ENCODE measurements around the gene CELF4. TPM values are rescaled to one million over a fixed set of nuclear protein-coding genes. Genes with fewer than 3 reads are reported as not detected.

The CELF4 gene
- total and polyA plus RNA-seq, 10 of the 15 experiments (the other 5 are each of a cell fraction or from before 2014, with no cell fraction given), result 0.03 to 0.32 TPM; not detected in 8

DNA sequence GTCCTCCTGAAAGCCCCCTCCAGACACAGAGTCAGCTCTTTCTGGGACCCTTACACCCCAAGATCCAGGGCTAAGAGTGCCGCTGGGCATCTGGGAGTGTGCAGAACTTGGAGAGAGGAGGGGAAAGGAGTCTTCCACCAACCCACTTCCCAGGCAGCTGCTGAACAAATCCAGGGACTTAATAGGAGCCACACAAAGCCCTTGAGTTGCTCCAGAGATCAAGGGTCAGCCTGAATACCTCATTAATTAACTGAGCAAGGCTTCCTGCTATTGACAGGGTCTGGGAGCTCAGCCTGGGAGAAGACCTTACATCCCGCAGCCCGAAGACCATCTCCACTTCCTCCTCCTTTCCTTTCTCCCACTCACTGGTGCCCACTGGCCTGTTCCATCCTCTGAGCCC, 108.3 kb downstream of the CELF4 start (continued):
- TF ChIP-seq, protein P1, sequence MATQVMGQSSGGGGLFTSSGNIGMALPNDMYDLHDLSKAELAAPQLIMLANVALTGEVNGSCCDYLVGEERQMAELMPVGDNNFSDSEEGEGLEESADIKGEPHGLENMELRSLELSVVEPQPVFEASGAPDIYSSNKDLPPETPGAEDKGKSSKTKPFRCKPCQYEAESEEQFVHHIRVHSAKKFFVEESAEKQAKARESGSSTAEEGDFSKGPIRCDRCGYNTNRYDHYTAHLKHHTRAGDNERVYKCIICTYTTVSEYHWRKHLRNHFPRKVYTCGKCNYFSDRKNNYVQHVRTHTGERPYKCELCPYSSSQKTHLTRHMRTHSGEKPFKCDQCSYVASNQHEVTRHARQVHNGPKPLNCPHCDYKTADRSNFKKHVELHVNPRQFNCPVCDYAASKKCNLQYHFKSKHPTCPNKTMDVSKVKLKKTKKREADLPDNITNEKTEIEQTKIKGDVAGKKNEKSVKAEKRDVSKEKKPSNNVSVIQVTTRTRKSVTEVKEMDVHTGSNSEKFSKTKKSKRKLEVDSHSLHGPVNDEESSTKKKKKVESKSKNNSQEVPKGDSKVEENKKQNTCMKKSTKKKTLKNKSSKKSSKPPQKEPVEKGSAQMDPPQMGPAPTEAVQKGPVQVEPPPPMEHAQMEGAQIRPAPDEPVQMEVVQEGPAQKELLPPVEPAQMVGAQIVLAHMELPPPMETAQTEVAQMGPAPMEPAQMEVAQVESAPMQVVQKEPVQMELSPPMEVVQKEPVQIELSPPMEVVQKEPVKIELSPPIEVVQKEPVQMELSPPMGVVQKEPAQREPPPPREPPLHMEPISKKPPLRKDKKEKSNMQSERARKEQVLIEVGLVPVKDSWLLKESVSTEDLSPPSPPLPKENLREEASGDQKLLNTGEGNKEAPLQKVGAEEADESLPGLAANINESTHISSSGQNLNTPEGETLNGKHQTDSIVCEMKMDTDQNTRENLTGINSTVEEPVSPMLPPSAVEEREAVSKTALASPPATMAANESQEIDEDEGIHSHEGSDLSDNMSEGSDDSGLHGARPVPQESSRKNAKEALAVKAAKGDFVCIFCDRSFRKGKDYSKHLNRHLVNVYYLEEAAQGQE (IDR thresholded peaks at IDR 0.05; ENCODE audit: low read depth, low read length), result no peak
- TF ChIP-seq, protein P2, sequence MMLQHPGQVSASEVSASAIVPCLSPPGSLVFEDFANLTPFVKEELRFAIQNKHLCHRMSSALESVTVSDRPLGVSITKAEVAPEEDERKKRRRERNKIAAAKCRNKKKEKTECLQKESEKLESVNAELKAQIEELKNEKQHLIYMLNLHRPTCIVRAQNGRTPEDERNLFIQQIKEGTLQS (IDR thresholded peaks at IDR 0.05; ENCODE audit: borderline replicate concordance, extremely low read depth, low read depth, low read length), result no peak
- TF ChIP-seq SIX5 (IDR thresholded peaks at IDR 0.05; ENCODE audit: low read depth, low read length, severe bottlenecking) (no peak), YBX1 (IDR thresholded peaks at IDR 0.05) (no peak), BRCA1 (IDR thresholded peaks at IDR 0.05; ENCODE audit: low read depth, low read length) (no peak)

DNA sequence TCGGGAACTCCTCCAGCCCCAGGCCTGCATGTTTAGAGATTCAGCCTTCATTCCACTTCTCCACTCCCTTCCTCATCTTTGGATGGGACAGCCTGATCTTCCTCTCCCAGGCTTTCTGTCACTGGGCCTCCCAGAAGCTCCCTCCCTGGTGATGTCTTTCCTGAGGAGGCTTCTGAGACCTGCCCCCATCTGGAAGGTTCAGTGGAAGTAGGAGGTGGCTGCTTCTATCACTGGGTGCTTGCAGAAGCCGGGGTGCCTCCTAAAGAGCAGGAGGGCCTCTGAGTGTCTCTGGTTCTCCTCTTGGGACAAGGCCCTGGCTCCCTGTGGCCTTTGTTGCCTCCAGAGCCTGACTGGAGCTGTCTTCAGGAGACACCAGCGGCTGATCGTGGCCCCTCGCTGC, 108.7 kb downstream of the CELF4 start:
- Histone ChIP-seq H3K27me3 (replicated peaks in 1 of 2; ENCODE audit: control insufficient read depth in 2 of 2, insufficient read depth in 2 of 2, low read length in 1 of 2) (peaks cover 0 to 7% of the 10 kb centered on the region in 2 experiments; a peak in 3 of 4 replicates), H3K27ac (ENCODE audit: control insufficient read depth, insufficient read depth) (no peak overlapping the region), H2AFZ (ENCODE audit: control insufficient read depth, low read depth, low read length) (no peak overlapping the region), H3K9ac (ENCODE audit: control insufficient read depth, insufficient read depth, low read length) (no peak overlapping the region), H3K4me3 (no peak overlapping the region), H3K4me2 (ENCODE audit: control insufficient read depth, insufficient read depth) (no peak overlapping the region), H3K9me3 (replicated peaks; ENCODE audit: control insufficient read depth, insufficient read depth, low read length) (no peaks in the 10 kb centered on the region), H3K36me3 (ENCODE audit: control insufficient read depth in 2 of 2, insufficient read depth in 2 of 2, low read length in 1 of 2) (no peaks in the 10 kb centered on the region), H4K20me1 (ENCODE audit: control insufficient read depth, insufficient read depth) (no peaks in the 10 kb centered on the region), H3K4me1 (ENCODE audit: control insufficient read depth, insufficient read depth, low read length) (no peaks in the 10 kb centered on the region), H3K79me2 (ENCODE audit: control insufficient read depth, insufficient read depth, low read length) (no peaks in the 10 kb centered on the region)
- ChIA-PET CTCF (no interaction called here), POLR2A (no interaction called here), SMC1A (ENCODE audit: uncharacterized antibody, unreplicated experiment) (no interaction called here), RAD21 (ENCODE audit: unreplicated experiment) (no interaction called here)
- ATAC-seq (no peak), DNase-seq (ENCODE audit: low read depth, low spot score) (no peak), FAIRE-seq (no peak)
- BruUV-seq (replicated peaks), result no TSS peak
- intact Hi-C loops (cut with micrococcal nuclease; ENCODE audit: unreplicated experiment) (no loop called here), in situ Hi-C loops (cut with MboI) (no loop called here)
- TF ChIP-seq CREB1 (IDR thresholded peaks at IDR 0.05; ENCODE audit: low read depth) (no peak), TBL1XR1 (IDR thresholded peaks at IDR 0.05; ENCODE audit: low read depth, low read length) (no peak)
- TF ChIP-seq, protein P3, sequence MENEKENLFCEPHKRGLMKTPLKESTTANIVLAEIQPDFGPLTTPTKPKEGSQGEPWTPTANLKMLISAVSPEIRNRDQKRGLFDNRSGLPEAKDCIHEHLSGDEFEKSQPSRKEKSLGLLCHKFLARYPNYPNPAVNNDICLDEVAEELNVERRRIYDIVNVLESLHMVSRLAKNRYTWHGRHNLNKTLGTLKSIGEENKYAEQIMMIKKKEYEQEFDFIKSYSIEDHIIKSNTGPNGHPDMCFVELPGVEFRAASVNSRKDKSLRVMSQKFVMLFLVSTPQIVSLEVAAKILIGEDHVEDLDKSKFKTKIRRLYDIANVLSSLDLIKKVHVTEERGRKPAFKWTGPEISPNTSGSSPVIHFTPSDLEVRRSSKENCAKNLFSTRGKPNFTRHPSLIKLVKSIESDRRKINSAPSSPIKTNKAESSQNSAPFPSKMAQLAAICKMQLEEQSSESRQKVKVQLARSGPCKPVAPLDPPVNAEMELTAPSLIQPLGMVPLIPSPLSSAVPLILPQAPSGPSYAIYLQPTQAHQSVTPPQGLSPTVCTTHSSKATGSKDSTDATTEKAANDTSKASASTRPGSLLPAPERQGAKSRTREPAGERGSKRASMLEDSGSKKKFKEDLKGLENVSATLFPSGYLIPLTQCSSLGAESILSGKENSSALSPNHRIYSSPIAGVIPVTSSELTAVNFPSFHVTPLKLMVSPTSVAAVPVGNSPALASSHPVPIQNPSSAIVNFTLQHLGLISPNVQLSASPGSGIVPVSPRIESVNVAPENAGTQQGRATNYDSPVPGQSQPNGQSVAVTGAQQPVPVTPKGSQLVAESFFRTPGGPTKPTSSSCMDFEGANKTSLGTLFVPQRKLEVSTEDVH (IDR thresholded peaks at IDR 0.05; ENCODE audit: low read depth, partially characterized antibody), result no peak
- TF ChIP-seq, protein P4, sequence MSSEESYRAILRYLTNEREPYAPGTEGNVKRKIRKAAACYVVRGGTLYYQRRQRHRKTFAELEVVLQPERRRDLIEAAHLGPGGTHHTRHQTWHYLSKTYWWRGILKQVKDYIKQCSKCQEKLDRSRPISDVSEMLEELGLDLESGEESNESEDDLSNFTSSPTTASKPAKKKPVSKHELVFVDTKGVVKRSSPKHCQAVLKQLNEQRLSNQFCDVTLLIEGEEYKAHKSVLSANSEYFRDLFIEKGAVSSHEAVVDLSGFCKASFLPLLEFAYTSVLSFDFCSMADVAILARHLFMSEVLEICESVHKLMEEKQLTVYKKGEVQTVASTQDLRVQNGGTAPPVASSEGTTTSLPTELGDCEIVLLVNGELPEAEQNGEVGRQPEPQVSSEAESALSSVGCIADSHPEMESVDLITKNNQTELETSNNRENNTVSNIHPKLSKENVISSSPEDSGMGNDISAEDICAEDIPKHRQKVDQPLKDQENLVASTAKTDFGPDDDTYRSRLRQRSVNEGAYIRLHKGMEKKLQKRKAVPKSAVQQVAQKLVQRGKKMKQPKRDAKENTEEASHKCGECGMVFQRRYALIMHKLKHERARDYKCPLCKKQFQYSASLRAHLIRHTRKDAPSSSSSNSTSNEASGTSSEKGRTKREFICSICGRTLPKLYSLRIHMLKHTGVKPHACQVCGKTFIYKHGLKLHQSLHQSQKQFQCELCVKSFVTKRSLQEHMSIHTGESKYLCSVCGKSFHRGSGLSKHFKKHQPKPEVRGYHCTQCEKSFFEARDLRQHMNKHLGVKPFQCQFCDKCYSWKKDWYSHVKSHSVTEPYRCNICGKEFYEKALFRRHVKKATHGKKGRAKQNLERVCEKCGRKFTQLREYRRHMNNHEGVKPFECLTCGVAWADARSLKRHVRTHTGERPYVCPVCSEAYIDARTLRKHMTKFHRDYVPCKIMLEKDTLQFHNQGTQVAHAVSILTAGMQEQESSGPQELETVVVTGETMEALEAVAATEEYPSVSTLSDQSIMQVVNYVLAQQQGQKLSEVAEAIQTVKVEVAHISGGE (CRISPR knock-in tag; IDR thresholded peaks at IDR 0.05), result no peak
- 12% methylated on average over 5 of the region's 5 CpGs for WGBS (ENCODE audit: insufficient coverage, insufficient replicate concordance, low lambda C conversion rate, missing lambda C conversion rate)

All from GM12878 (cell line).